ENCODE measurements around the gene ATXN7L1.

DNA sequence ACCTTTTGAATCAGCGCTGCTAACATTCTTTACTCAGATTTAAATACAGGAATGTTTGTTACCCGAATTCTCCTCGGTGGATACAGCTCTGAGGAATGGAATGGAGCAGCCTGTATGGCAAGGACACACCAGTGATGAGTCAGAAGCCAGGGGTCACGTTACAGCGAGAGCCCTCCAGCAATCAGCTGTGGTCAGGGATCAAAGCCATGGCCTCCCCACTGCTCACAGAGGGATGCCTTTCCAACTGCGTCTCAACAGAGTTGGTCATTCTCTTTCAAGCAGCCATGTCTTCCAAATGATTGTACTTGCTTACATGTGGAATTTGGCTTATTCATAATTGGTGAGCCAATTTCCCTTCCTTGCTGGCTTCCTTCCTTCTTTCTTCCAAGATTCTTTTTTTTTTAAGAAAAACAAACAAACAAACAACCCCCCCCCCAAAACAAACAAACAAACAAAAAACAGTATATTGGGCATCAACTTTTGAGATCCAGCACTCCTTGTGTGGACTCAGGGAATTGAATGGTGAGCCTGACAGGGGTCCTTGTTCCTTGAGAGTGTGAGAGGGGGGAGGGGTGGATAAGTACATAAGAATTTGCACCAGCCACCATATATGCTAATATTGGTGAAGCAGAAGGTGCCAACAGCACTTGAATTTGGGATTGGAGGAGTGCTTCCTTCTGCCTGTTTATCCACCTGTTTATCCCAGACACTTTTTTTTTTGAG, 100.2 kb downstream of the ATXN7L1 start:
- TF ChIP-seq, protein P1, sequence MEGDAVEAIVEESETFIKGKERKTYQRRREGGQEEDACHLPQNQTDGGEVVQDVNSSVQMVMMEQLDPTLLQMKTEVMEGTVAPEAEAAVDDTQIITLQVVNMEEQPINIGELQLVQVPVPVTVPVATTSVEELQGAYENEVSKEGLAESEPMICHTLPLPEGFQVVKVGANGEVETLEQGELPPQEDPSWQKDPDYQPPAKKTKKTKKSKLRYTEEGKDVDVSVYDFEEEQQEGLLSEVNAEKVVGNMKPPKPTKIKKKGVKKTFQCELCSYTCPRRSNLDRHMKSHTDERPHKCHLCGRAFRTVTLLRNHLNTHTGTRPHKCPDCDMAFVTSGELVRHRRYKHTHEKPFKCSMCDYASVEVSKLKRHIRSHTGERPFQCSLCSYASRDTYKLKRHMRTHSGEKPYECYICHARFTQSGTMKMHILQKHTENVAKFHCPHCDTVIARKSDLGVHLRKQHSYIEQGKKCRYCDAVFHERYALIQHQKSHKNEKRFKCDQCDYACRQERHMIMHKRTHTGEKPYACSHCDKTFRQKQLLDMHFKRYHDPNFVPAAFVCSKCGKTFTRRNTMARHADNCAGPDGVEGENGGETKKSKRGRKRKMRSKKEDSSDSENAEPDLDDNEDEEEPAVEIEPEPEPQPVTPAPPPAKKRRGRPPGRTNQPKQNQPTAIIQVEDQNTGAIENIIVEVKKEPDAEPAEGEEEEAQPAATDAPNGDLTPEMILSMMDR (conservative IDR thresholded peaks at IDR 0.05) = no peak
- no peak for TF ChIP-seq EZH2 (IDR thresholded peaks at IDR 0.05; ENCODE audit: low read depth)
